ENCODE data around the gene HOXD13.
A peak's percentile ranks its signal among the peaks of the same experiment; 100 is the strongest.

The HOXD13 gene

GRCh38 chr2:176121190-176122051 lies 28.9 kb downstream of the HOXD13 start:
- no peak for DNase-seq

- DNase-seq: no peak
Measured at GRCh38 chr2:176122052-176122682, 29.6 kb downstream of the HOXD13 start.

- DNase-seq: peak; percentile 77
Measured at GRCh38 chr2:176122683-176123410, 30.3 kb downstream of the HOXD13 start, which contains the start of gene HOXD9. TSS of gene HOXD9 (plus strand) at chr2:176122719. CDS start at chr2:176122769, 50 bp downstream.

- no peak for DNase-seq
Measured at GRCh38 chr2:176123411-176124109, 31.0 kb downstream of the HOXD13 start.

- DNase-seq: no peak
Measured at GRCh38 chr2:176124110-176124946, 31.8 kb downstream of the HOXD13 start.

- no peak for DNase-seq
Measured at GRCh38 chr2:176124947-176125771, 32.6 kb downstream of the HOXD13 start.

- DNase-seq: no peak
Measured at GRCh38 chr2:176125772-176126054, 33.2 kb downstream of the HOXD13 start.

- peak; percentile 65 for DNase-seq
Measured at GRCh38 chr2:176126929-176127773, 34.6 kb downstream of the HOXD13 start.

GRCh38 chr2:176127774-176128072 lies 35.2 kb downstream of the HOXD13 start:
- DNase-seq: no peak

GRCh38 chr2:176128172-176128981 lies 35.9 kb downstream of the HOXD13 start:
- DNase-seq: peak; percentile 61

- DNase-seq: peak; percentile 92
Measured at GRCh38 chr2:176128982-176129796, 36.7 kb downstream of the HOXD13 start, which contains the start of gene HOXD8. TSS of gene HOXD8 (plus strand) at chr2:176129705. CDS start at chr2:176130367, 662 bp downstream.

GRCh38 chr2:176129813-176130146 lies 37.3 kb downstream of the HOXD13 start:
- no peak for DNase-seq

GRCh38 chr2:176130147-176130956 lies 37.8 kb downstream of the HOXD13 start:
- DNase-seq: peak; percentile 76

GRCh38 chr2:176130957-176131847 lies 38.7 kb downstream of the HOXD13 start:
- DNase-seq: no peak

GRCh38 chr2:176131848-176132158 lies 39.3 kb downstream of the HOXD13 start:
- no peak for DNase-seq
